WERI-Rb-1 (cell line): ENCODE results near the gene MESD.

Source experiments
- DNase-seq: peaks from one replicate; pipeline ENCODE4 v3.0.0-alpha.2; 2020
- H3K27ac ChIP-seq: fragments of 250-450 bp; sonication (Bioruptor Pico); 2 replicates; pipeline ENCODE4 v1.5.1; 2020; ENCODE audit warnings: mild to moderate bottlenecking, moderate library complexity
- H3K27me3 ChIP-seq: fragments of 250-450 bp; sonication (Bioruptor Pico); 2 replicates; pipeline ENCODE4 v1.5.1; 2021; ENCODE audit warnings: mild to moderate bottlenecking, low read depth, moderate library complexity; ENCODE audit not compliant: insufficient read depth, severe bottlenecking
- H3K36me3 ChIP-seq: fragments of 250-450 bp; sonication (Bioruptor Pico); 2 replicates; pipeline ENCODE4 v1.5.1; 2020; ENCODE audit warnings: mild to moderate bottlenecking, moderate library complexity
- H3K4me3 ChIP-seq: 2 replicates; pipeline ENCODE4 v1.5.1; 2011; ENCODE audit warnings: low read depth, mild to moderate bottlenecking, control low read depth, low read length
- H3K9me3 ChIP-seq: fragments of 250-450 bp; sonication (Bioruptor Pico); 2 replicates; pipeline ENCODE4 v1.5.1; 2021; ENCODE audit warnings: mild to moderate bottlenecking, moderate library complexity; ENCODE audit not compliant: severe bottlenecking
- CTCF ChIP-seq: IDR thresholded peaks from 2 replicates; pipeline ENCODE4 v1.5.1; 2011; ENCODE audit warnings: low read depth, mild to moderate bottlenecking, control low read depth, inconsistent platforms, low read length

MESD gene

GRCh38 chr15:80989518-80990478, at the start of gene MESD:
TSS of gene MESD (minus strand) at chr15:80989819. CDS start at chr15:80989791, 28 bp downstream.
- DNase-seq: peak; percentile 97
- Histone ChIP-seq H3K27me3 (no peaks in the 10 kb centered on the region), H3K27ac (peak within 1 kb of the TSS; percentile 95), H3K4me3 (peak within 1 kb of the TSS; percentile 79), H3K9me3 (no peaks in the 10 kb centered on the region), H3K36me3 (peaks cover 7% of the 10 kb centered on the region)
- TF ChIP-seq CTCF: no peak

GRCh38 chr15:81038975-81039607, 49.5 kb upstream of the MESD start:
- no peaks in the 10 kb centered on the region for H3K9me3 ChIP-seq
- no peak overlapping the region for H3K4me3 ChIP-seq
- H3K27ac ChIP-seq: no peak overlapping the region
- no peaks in the 10 kb centered on the region for H3K36me3 ChIP-seq
- DNase-seq: no peak
- TF ChIP-seq CTCF: no peak
- H3K27me3 ChIP-seq: no peaks in the 10 kb centered on the region

GRCh38 chr15:81037952-81038743, 48.5 kb upstream of the MESD start:
- H3K4me3 ChIP-seq: no peak overlapping the region
- H3K36me3 ChIP-seq: no peaks in the 10 kb centered on the region
- H3K27ac ChIP-seq: no peak overlapping the region
- H3K27me3 ChIP-seq: no peaks in the 10 kb centered on the region
- no peaks in the 10 kb centered on the region for H3K9me3 ChIP-seq
- TF ChIP-seq CTCF: no peak
- DNase-seq: no peak

- no peak overlapping the region for H3K27ac ChIP-seq
- H3K4me3 ChIP-seq: no peak overlapping the region
- no peaks in the 10 kb centered on the region for H3K36me3 ChIP-seq
- TF ChIP-seq CTCF: no peak
- no peaks in the 10 kb centered on the region for H3K27me3 ChIP-seq
- DNase-seq: no peak
- H3K9me3 ChIP-seq: peaks cover 2% of the 10 kb centered on the region
These were observed 43.9 kb upstream of the MESD start for GRCh38 chr15:81033508-81033907.

GRCh38 chr15:81032818-81033217, 43.2 kb upstream of the MESD start:
- no peaks in the 10 kb centered on the region for H3K27me3 ChIP-seq
- no peak for DNase-seq
- no peak overlapping the region for H3K27ac ChIP-seq
- no peak for TF ChIP-seq CTCF
- H3K36me3 ChIP-seq: no peaks in the 10 kb centered on the region
- H3K4me3 ChIP-seq: no peak overlapping the region
- H3K9me3 ChIP-seq: peaks cover 2% of the 10 kb centered on the region
